HepG2 (cell line): ENCODE data around the gene FAM124A.

Experiments used
- ARNTL ChIP-seq: sonication (generic); formaldehyde crosslinking; IDR thresholded peaks from 2 replicates; pipeline ENCODE4 v1.4.0; 2020; ENCODE audit warnings: mild to moderate bottlenecking, missing genetic modification reagents
- CEBPB ChIP-seq: IDR thresholded peaks from 2 replicates; pipeline ENCODE4 v1.6.1; 2011; ENCODE audit warnings: low read depth, low read length, improper control_type of control experiment, borderline replicate concordance
- EED ChIP-seq: sonication (generic); formaldehyde crosslinking; IDR thresholded peaks from 2 replicates; pipeline ENCODE4 v1.5.0; 2020; ENCODE audit warnings: mild to moderate bottlenecking, missing genetic modification reagents
- LCORL ChIP-seq, 2 experiments: fragments of 450-650 bp in 1 of 2; sonication (generic) in 1 of 2; formaldehyde crosslinking in 1 of 2; IDR thresholded peaks; 2 replicates each; pipeline versions ENCODE4 v1.5.0 to v1.6.1; 2017 to 2020; ENCODE audit warnings: antibody characterized with exemption in 1 of 2, missing genetic modification reagents in 1 of 2
- RXRA ChIP-seq: sonication (generic); formaldehyde crosslinking; IDR thresholded peaks from 2 replicates; pipeline ENCODE4 v1.5.1; 2020; ENCODE audit warnings: missing genetic modification reagents
- TF ChIP-seq, protein P1 (sequence below): IDR thresholded peaks from 2 replicates; pipeline ENCODE4 v1.6.1; 2012; ENCODE audit warnings: low read length, improper control_type of control experiment
- TF ChIP-seq, protein P2 (sequence below): sonication (generic); formaldehyde crosslinking; IDR thresholded peaks from 2 replicates; pipeline ENCODE4 v1.5.0; 2020; ENCODE audit warnings: missing genetic modification reagents
- TF ChIP-seq, protein P3 (sequence below), 2 experiments: sonication (generic) in 1 of 2; formaldehyde crosslinking in 1 of 2; IDR thresholded peaks; 2 replicates each; pipeline versions ENCODE4 v1.5.1 to v1.6.1; 2011 to 2020; ENCODE audit warnings: borderline replicate concordance in 1 of 2, low read depth in 1 of 2, low read length in 1 of 2, mild to moderate bottlenecking in 1 of 2, missing genetic modification reagents in 1 of 2, moderate library complexity in 1 of 2

DNA sequence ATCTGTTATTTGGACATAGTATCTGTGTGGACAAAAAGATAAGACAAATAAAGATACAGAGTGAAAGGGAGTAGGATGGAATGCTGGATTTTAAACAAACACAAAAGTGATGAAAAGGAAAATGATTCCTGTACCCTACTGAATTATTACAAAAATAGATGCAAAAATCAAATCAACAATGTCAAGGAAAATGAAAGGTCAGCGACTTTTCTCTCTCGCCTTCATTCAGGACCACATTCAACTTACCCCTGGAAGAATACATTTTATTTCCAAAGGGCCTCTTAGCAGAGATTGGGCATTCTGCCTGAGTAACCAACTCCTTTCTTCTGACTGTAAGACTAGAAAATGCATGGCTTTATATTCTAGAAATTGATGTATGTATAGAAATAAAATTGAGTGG is 28.8 kb upstream of the FAM124A start:
- TF ChIP-seq, protein P1, sequence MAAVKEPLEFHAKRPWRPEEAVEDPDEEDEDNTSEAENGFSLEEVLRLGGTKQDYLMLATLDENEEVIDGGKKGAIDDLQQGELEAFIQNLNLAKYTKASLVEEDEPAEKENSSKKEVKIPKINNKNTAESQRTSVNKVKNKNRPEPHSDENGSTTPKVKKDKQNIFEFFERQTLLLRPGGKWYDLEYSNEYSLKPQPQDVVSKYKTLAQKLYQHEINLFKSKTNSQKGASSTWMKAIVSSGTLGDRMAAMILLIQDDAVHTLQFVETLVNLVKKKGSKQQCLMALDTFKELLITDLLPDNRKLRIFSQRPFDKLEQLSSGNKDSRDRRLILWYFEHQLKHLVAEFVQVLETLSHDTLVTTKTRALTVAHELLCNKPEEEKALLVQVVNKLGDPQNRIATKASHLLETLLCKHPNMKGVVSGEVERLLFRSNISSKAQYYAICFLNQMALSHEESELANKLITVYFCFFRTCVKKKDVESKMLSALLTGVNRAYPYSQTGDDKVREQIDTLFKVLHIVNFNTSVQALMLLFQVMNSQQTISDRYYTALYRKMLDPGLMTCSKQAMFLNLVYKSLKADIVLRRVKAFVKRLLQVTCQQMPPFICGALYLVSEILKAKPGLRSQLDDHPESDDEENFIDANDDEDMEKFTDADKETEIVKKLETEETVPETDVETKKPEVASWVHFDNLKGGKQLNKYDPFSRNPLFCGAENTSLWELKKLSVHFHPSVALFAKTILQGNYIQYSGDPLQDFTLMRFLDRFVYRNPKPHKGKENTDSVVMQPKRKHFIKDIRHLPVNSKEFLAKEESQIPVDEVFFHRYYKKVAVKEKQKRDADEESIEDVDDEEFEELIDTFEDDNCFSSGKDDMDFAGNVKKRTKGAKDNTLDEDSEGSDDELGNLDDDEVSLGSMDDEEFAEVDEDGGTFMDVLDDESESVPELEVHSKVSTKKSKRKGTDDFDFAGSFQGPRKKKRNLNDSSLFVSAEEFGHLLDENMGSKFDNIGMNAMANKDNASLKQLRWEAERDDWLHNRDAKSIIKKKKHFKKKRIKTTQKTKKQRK: no peak
- TF ChIP-seq, protein P2, sequence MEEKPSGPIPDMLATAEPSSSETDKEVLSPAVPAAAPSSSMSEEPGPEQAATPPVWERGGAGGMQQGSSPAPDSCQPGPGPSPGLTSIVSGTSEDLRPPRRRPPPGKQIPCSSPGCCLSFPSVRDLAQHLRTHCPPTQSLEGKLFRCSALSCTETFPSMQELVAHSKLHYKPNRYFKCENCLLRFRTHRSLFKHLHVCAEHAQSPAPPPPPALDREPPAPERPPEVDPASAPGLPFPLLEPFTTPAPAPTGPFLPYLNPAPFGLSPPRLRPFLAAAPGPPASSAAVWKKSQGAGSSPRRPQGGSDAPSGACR (CRISPR knock-in tag): no peak
- no peak for TF ChIP-seq RXRA (CRISPR knock-in tag)
- TF ChIP-seq, protein P3, sequence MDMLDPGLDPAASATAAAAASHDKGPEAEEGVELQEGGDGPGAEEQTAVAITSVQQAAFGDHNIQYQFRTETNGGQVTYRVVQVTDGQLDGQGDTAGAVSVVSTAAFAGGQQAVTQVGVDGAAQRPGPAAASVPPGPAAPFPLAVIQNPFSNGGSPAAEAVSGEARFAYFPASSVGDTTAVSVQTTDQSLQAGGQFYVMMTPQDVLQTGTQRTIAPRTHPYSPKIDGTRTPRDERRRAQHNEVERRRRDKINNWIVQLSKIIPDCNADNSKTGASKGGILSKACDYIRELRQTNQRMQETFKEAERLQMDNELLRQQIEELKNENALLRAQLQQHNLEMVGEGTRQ (IDR thresholded peaks at IDR 0.05; ENCODE audit: low read depth, low read length): no peak
- TF ChIP-seq, protein P3 (CRISPR knock-in tag; IDR thresholded peaks at IDR 0.05; ENCODE audit: borderline replicate concordance): no peak
- TF ChIP-seq ARNTL (CRISPR knock-in tag): no peak
- no peak for TF ChIP-seq LCORL (IDR thresholded peaks at IDR 0.05)
- no peak for TF ChIP-seq LCORL (CRISPR knock-in tag; IDR thresholded peaks at IDR 0.05)
- no peak for TF ChIP-seq EED
- no peak for TF ChIP-seq CEBPB
